Transverse colon (tissue), 4 donors: ENCODE results near the gene ATP9A. TPM values are rescaled to one million over a fixed set of nuclear protein-coding genes. Genes with fewer than 3 reads are reported as not detected.
A peak's percentile ranks its signal among the peaks of the same experiment; 100 is the strongest.

Experiments used
- DNase-seq: peaks from one replicate; pipeline ENCODE4 v3.0.0-alpha.2; 2019
- H3K27ac ChIP-seq, 4 donors: fragments of 200-600 bp; sonication (generic); 2 replicates each; pipeline ENCODE4 v1.5.1; 2016 to 2018; ENCODE audit warnings: inconsistent platforms in 4 of 4
- H3K27me3 ChIP-seq: fragments of 200-600 bp; sonication (generic); 2 replicates; pipeline ENCODE4 v1.5.1; 2017; ENCODE audit warnings: inconsistent platforms
- H3K36me3 ChIP-seq, 4 donors: fragments of 200-600 bp; sonication (generic); 2 replicates each; pipeline ENCODE4 v1.5.1; 2017 to 2019; ENCODE audit warnings: inconsistent platforms in 4 of 4
- H3K4me1 ChIP-seq, 4 donors: fragments of 200-600 bp; sonication (generic); 2 replicates each; pipeline ENCODE4 v1.5.1; 2017 to 2020; ENCODE audit warnings: inconsistent platforms in 4 of 4
- H3K4me3 ChIP-seq, 4 donors: fragments of 200-600 bp; sonication (generic); 1 replicate in 1 of 4; 2 replicates in 3 of 4; pipeline versions ENCODE4 v1.5.1 to v1.6.1; 2017 to 2019; ENCODE audit warnings: inconsistent platforms in 4 of 4
- H3K9me3 ChIP-seq, 2 donors: fragments of 200-600 bp; sonication (generic); 2 replicates each; pipeline ENCODE4 v1.5.1; 2017 to 2019; ENCODE audit warnings: inconsistent platforms in 2 of 2
- EP300 ChIP-seq: sonication (generic); formaldehyde crosslinking; IDR thresholded peaks from one replicate; pipeline ENCODE4 v1.6.1; 2017; ENCODE audit warnings: antibody characterized with exemption, low read depth
- POLR2A ChIP-seq: fragments of 450-650 bp; IDR thresholded peaks from one replicate; pipeline ENCODE4 v1.6.1; 2016; ENCODE audit warnings: antibody characterized with exemption, mild to moderate bottlenecking, moderate library complexity
- POLR2AphosphoS5 ChIP-seq, 3 donors: sonication (generic); formaldehyde crosslinking; IDR thresholded peaks; one replicate each; pipeline ENCODE4 v1.6.1; 2016; ENCODE audit warnings: antibody characterized with exemption in 3 of 3
- WGBS, 2 donors: methylation state at CpG; one replicate each; pipeline ENCODE4 v1.1.5; 2018; ENCODE audit warnings: low coverage in 1 of 2; 5-methylcytosine and 5-hydroxymethylcytosine counted together
- in situ Hi-C, 4 donors: fragments of 200-750 bp; cut with MboI; loops; one replicate each; pipeline versions ENCODE4 v1.15.0 to v1.15.1; 2017; ENCODE audit warnings: low sequenced_read_pairs in 3 of 4, low pct_ligation_motif_present in 1 of 4, low pct_unique_long_range_greater_than_20kb in 1 of 4
- intact Hi-C: fragments of 100-400 bp; cut with DNase I; formaldehyde crosslinking; loops from one replicate; pipeline ENCODE4 v1.15.1; 2023; ENCODE audit warnings: low total_unique reads
- total RNA-seq, 4 donors: library from RNA; depleted of rRNA; stranded (reverse); fragments of >200 nt; gene quantifications; one replicate each; pipeline ENCODE4 v1.1.0, GENCODE V29; 2016
- TF ChIP-seq, protein P1 (sequence below), 5 experiments: fragments of 200-600 bp in 3 of 5; fragments of 450-650 bp in 2 of 5; sonication (generic) in 3 of 5; IDR thresholded peaks; 1 replicate in 2 of 5; 2 replicates in 3 of 5; pipeline ENCODE4 v1.5.1; 2016 to 2017; ENCODE audit warnings: antibody characterized with exemption in 5 of 5, inconsistent platforms in 3 of 5, mild to moderate bottlenecking in 2 of 5, moderate library complexity in 1 of 5

ATP9A gene
- total RNA-seq, 4 donors from 2014 or later = 66.3 to 93.0 (median 78.9) TPM

GRCh38 chr20:51732096-51732791, 35.9 kb downstream of the ATP9A start:
- 68 to 100% methylated on average over 1 to 12 of the region's 12 CpGs for WGBS, 2 donors
- TF ChIP-seq EP300 = peak; percentile 27
- TF ChIP-seq, protein P1, sequence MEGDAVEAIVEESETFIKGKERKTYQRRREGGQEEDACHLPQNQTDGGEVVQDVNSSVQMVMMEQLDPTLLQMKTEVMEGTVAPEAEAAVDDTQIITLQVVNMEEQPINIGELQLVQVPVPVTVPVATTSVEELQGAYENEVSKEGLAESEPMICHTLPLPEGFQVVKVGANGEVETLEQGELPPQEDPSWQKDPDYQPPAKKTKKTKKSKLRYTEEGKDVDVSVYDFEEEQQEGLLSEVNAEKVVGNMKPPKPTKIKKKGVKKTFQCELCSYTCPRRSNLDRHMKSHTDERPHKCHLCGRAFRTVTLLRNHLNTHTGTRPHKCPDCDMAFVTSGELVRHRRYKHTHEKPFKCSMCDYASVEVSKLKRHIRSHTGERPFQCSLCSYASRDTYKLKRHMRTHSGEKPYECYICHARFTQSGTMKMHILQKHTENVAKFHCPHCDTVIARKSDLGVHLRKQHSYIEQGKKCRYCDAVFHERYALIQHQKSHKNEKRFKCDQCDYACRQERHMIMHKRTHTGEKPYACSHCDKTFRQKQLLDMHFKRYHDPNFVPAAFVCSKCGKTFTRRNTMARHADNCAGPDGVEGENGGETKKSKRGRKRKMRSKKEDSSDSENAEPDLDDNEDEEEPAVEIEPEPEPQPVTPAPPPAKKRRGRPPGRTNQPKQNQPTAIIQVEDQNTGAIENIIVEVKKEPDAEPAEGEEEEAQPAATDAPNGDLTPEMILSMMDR (IDR thresholded peaks at IDR 0.05) = no peak
- TF ChIP-seq POLR2AphosphoS5 (IDR thresholded peaks at IDR 0.05) = peak in 2 of 3 donors; percentile 21 to 23
- TF ChIP-seq POLR2A = no peak
- Histone ChIP-seq H3K27me3 (no peaks in the 10 kb centered on the region), H3K9me3 (no peaks in the 10 kb centered on the region), H3K36me3 (no peaks in the 10 kb centered on the region), H3K4me3 (no peak overlapping the region), H3K27ac (peak overlapping the region; percentile 52 to 71 (median 68)), H3K4me1 (peaks cover 11 to 48% (median 25%) of the 10 kb centered on the region in 4 donors)
- intact Hi-C loops = no loop called here
- no peak for DNase-seq
- in situ Hi-C loops = no loop called here

DNA sequence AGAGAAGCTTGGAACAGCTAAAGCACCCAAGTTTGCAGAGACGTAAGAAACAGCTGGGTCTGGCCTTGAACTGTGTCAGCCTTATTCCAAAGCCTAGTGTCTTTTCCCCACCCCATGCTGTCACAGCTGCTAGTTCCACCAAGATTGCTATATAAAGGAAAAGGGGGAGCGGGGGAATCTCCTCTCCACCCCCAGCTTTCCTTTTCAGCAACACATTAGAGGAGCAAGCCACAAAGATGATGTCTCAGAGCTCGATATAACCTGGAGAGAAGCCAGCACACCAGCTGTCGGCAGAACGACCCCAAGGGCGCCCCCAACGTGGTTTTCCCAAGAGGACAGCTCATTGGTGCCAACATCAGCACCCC, 36.5 kb downstream of the ATP9A start:
- Histone ChIP-seq H3K9me3 (no peaks in the 10 kb centered on the region), H3K4me1 (peaks cover 11 to 43% (median 25%) of the 10 kb centered on the region in 4 donors), H3K27me3 (no peaks in the 10 kb centered on the region), H3K4me3 (no peak overlapping the region), H3K36me3 (no peaks in the 10 kb centered on the region), H3K27ac (peak overlapping the region; percentile 52 to 71 (median 68))
- DNase-seq = no peak
- TF ChIP-seq POLR2AphosphoS5 (IDR thresholded peaks at IDR 0.05) (no peak), POLR2A (no peak)
- intact Hi-C loops = no loop called here
- in situ Hi-C loops = no loop called here
- WGBS, 2 donors = 38% methylated on average over 7 of the region's 7 CpGs; no CpG with 5 or more reads in 1 of the 2 donors

GRCh38 chr20:51729771-51730170, 38.4 kb downstream of the ATP9A start:
- DNase-seq = no peak
- no peak overlapping the region for H3K27ac ChIP-seq
- in situ Hi-C loops (no loop called here), intact Hi-C loops (no loop called here)
- no peaks in the 10 kb centered on the region for H3K9me3 ChIP-seq
- WGBS, 2 donors = 87% methylated on average over 11 of the region's 13 CpGs; no CpG with 5 or more reads in 1 of the 2 donors
- no peaks in the 10 kb centered on the region for H3K27me3 ChIP-seq
- no peak overlapping the region for H3K4me3 ChIP-seq
- H3K36me3 ChIP-seq = no peaks in the 10 kb centered on the region
- peaks cover 3 to 23% (median 10%) of the 10 kb centered on the region in 4 donors for H3K4me1 ChIP-seq
- TF ChIP-seq, protein P1 (IDR thresholded peaks at IDR 0.05) = no peak

GRCh38 chr20:51728737-51729136, 39.5 kb downstream of the ATP9A start:
- DNase-seq = no peak
- in situ Hi-C loops = no loop called here
- H3K9me3 ChIP-seq = no peaks in the 10 kb centered on the region
- 38 to 56% methylated on average over 1 of the region's 1 CpG for WGBS, 2 donors
- intact Hi-C loops = no loop called here
- no peaks in the 10 kb centered on the region for H3K27me3 ChIP-seq
- H3K4me1 ChIP-seq = peaks cover 3 to 18% (median 8%) of the 10 kb centered on the region in 4 donors
- H3K27ac ChIP-seq = no peak overlapping the region
- H3K4me3 ChIP-seq = no peak overlapping the region
- TF ChIP-seq EP300 (no peak), POLR2A (no peak)
- no peaks in the 10 kb centered on the region for H3K36me3 ChIP-seq

DNA sequence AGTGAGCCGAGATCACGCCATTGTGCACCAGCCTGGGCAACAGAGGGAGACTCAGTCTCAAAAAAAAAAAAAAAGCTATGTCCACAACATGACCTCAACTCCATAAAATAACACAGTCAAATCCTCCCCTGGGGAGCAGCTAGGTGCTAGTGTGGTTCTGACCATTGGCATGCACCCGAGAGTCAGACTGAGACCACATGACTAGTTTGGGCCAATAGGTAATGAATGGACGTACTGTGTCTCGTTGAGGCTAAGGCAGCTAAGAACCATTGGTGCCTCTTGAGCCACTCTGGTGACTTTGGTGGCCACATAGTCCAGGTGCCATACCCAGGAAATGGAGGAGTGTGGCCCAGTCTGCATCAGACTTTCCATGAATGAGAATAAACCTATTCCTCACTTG, 40.3 kb downstream of the ATP9A start:
- DNase-seq = no peak
- H3K4me3 ChIP-seq = no peak overlapping the region
- no peaks in the 10 kb centered on the region for H3K9me3 ChIP-seq
- no peak for TF ChIP-seq POLR2A
- no peak for TF ChIP-seq EP300
- TF ChIP-seq POLR2AphosphoS5 (IDR thresholded peaks at IDR 0.05) = no peak
- TF ChIP-seq, protein P1 (IDR thresholded peaks at IDR 0.05) = no peak
- no peak overlapping the region for H3K27ac ChIP-seq
- H3K4me1 ChIP-seq = peaks cover 3 to 18% (median 8%) of the 10 kb centered on the region in 4 donors
- no peaks in the 10 kb centered on the region for H3K36me3 ChIP-seq
- intact Hi-C loops = no loop called here
- no peaks in the 10 kb centered on the region for H3K27me3 ChIP-seq
- WGBS, 2 donors = 92% methylated on average over 4 to 5 of the region's 5 CpGs
- in situ Hi-C loops = no loop called here
